Calu3 (cell line): Measurements from ENCODE around the gene PMM1. TPM values are rescaled to one million over a fixed set of nuclear protein-coding genes. Genes with fewer than 3 reads are reported as not detected.

Experiments used
- BruUV-seq: library from RNA; stranded (reverse); fragments of 400-500 nt; replicated peaks from 2 replicates; lab custom pipeline; 2021; lab: Mats Ljungman, UMichigan
- CTCF ChIA-PET: fragments of 300-600 bp; sonication (Branson Sonifier 250); formaldehyde crosslinking; loops from one replicate; lab custom pipeline; 2022; ENCODE audit warnings: antibody characterized with exemption; lab: Charles Lee
- DNase-seq: peaks from one replicate; pipeline ENCODE4 v3.0.0; 2022
- H3K27ac Mint-ChIP-seq: one replicate; pipeline ENCODE4 v1.8.0; 2022; ENCODE audit warnings: mixed read lengths; ENCODE audit not compliant: unreplicated experiment
- H3K27me3 Mint-ChIP-seq: one replicate; pipeline ENCODE4 v1.8.0; 2022; ENCODE audit warnings: mixed read lengths; ENCODE audit not compliant: unreplicated experiment
- H3K36me3 Mint-ChIP-seq: one replicate; pipeline ENCODE4 v1.8.0; 2022; ENCODE audit warnings: mild to moderate bottlenecking, moderate library complexity, mixed read lengths; ENCODE audit not compliant: insufficient read depth, unreplicated experiment
- H3K4me1 Mint-ChIP-seq: one replicate; pipeline ENCODE4 v1.8.0; 2022; ENCODE audit warnings: mild to moderate bottlenecking, low read depth, mixed read lengths; ENCODE audit not compliant: unreplicated experiment
- H3K4me3 Mint-ChIP-seq: one replicate; pipeline ENCODE4 v1.8.0; 2022; ENCODE audit warnings: mild to moderate bottlenecking, low read depth, moderate library complexity, mixed read lengths; ENCODE audit not compliant: unreplicated experiment
- H3K9me3 Mint-ChIP-seq: one replicate; pipeline ENCODE4 v1.8.0; 2022; ENCODE audit warnings: low read depth, mixed read lengths; ENCODE audit not compliant: unreplicated experiment
- CTCF ChIP-seq: fragments of 200-600 bp; IDR thresholded peaks from one replicate; pipeline ENCODE4 v1.8.0; 2022; ENCODE audit warnings: antibody characterized with exemption; ENCODE audit not compliant: unreplicated experiment
- intact Hi-C: fragments of 100-400 bp; cut with micrococcal nuclease; formaldehyde crosslinking; loops from one replicate; pipeline ENCODE4 v1.10.0; 2022; ENCODE audit not compliant: unreplicated experiment
- total RNA-seq: library from RNA; stranded (reverse); gene quantifications from 2 replicates; pipeline ENCODE4 v1.2.3, GENCODE V29; 2022

PMM1 gene
- total RNA-seq, 1 experiment from 2014 or later = 18.0 TPM

- CTCF ChIA-PET = interaction anchor here (0.6 kb wide), 2 partner anchors 113 to 998 kb away, joined by 3 to 4 read pairs; no protein-coding TSS in a partner anchor
- BruUV-seq = no TSS peak
- Mint-ChIP-seq H3K27me3 (no peaks in the 10 kb centered on the region), H3K4me1 (peaks cover 25% of the 10 kb centered on the region), H3K4me3 (no peak overlapping the region), H3K36me3 (peaks cover 59% of the 10 kb centered on the region), H3K27ac (no peak overlapping the region), H3K9me3 (no peaks in the 10 kb centered on the region)
- no peak for DNase-seq
- TF ChIP-seq CTCF = no peak
- intact Hi-C loops = no loop called here
Observed at GRCh38 chr22:41539146-41540005, 50.3 kb downstream of the PMM1 start.

GRCh38 chr22:41538583-41538982 is 51.1 kb downstream of the PMM1 start:
- no peak for TF ChIP-seq CTCF
- BruUV-seq = no TSS peak
- Mint-ChIP-seq H3K27ac (no peak overlapping the region), H3K9me3 (no peaks in the 10 kb centered on the region), H3K4me1 (peaks cover 25% of the 10 kb centered on the region), H3K36me3 (peaks cover 57% of the 10 kb centered on the region), H3K4me3 (no peak overlapping the region), H3K27me3 (no peaks in the 10 kb centered on the region)
- DNase-seq = no peak
- intact Hi-C loops = no loop called here
- CTCF ChIA-PET = interaction anchor here (0.6 kb wide), 1 partner anchor 113 kb away, joined by 4 read pairs; no protein-coding TSS in a partner anchor

GRCh38 chr22:41537203-41537602 is 52.4 kb downstream of the PMM1 start:
- peaks cover 57% of the 10 kb centered on the region for H3K36me3 Mint-ChIP-seq
- CTCF ChIA-PET = interaction anchor here (0.7 kb wide), 1 partner anchor 52 kb away, joined by 5 read pairs; the partner anchor contains the start of gene PMM1
- BruUV-seq = no TSS peak

GRCh38 chr22:41535244-41535643 is 54.4 kb downstream of the PMM1 start:
- TF ChIP-seq CTCF = no peak
- Mint-ChIP-seq H3K27me3 (no peaks in the 10 kb centered on the region), H3K27ac (peak overlapping the region; percentile 3), H3K4me3 (no peak overlapping the region), H3K36me3 (peaks cover 60% of the 10 kb centered on the region), H3K4me1 (no peaks in the 10 kb centered on the region), H3K9me3 (no peaks in the 10 kb centered on the region)
- no peak for DNase-seq
- CTCF ChIA-PET = interaction anchor here (1.0 kb wide), 1 partner anchor 132 kb away, joined by 3 read pairs; no protein-coding TSS in a partner anchor
- intact Hi-C loops = no loop called here
- no TSS peak for BruUV-seq

More at GRCh38 chr22:41537203-41537602, 52.4 kb downstream of the PMM1 start:
- DNase-seq = no peak
- peaks cover 14% of the 10 kb centered on the region for H3K4me1 Mint-ChIP-seq
- no peak for TF ChIP-seq CTCF
- no peak overlapping the region for H3K27ac Mint-ChIP-seq
- intact Hi-C loops = no loop called here
- H3K27me3 Mint-ChIP-seq = no peaks in the 10 kb centered on the region
- H3K9me3 Mint-ChIP-seq = no peaks in the 10 kb centered on the region
- no peak overlapping the region for H3K4me3 Mint-ChIP-seq
